NB4 (cell line): ENCODE measurements around the gene SELENOV.

ENCODE experiments used
- POLR2A ChIP-seq: IDR thresholded peaks from 2 replicates; pipeline ENCODE4 v1.6.1; 2011; ENCODE audit warnings: mild to moderate bottlenecking; ENCODE audit not compliant: insufficient read length; ENCODE audit errors: extremely low read depth
- TF ChIP-seq, protein P1 (sequence below): IDR thresholded peaks from one replicate; pipeline ENCODE4 v1.5.1; 2012; ENCODE audit warnings: low read depth, low read length

DNA sequence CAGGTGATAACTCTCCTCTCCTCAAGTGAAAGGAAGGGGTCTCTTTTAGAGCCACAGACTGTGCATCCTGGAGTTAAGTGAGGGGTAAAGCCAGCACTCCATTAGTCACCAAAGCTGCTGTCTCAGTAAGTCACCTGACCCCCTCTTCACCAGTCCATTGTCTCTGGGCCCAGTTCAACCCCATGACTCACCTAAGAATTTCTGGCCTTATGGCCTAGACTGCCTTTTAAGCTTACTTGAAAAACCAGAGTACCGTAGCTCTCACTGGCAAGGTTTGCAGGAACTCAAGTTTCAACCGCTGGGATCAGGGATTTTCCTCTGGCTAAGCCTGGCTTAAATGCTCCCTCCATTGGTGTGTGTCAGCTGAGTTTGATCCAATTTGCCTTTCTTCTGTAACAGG is 48.5 kb downstream of the SELENOV start:
- TF ChIP-seq POLR2A: no peak
- TF ChIP-seq, protein P1, sequence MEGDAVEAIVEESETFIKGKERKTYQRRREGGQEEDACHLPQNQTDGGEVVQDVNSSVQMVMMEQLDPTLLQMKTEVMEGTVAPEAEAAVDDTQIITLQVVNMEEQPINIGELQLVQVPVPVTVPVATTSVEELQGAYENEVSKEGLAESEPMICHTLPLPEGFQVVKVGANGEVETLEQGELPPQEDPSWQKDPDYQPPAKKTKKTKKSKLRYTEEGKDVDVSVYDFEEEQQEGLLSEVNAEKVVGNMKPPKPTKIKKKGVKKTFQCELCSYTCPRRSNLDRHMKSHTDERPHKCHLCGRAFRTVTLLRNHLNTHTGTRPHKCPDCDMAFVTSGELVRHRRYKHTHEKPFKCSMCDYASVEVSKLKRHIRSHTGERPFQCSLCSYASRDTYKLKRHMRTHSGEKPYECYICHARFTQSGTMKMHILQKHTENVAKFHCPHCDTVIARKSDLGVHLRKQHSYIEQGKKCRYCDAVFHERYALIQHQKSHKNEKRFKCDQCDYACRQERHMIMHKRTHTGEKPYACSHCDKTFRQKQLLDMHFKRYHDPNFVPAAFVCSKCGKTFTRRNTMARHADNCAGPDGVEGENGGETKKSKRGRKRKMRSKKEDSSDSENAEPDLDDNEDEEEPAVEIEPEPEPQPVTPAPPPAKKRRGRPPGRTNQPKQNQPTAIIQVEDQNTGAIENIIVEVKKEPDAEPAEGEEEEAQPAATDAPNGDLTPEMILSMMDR: no peak
